Fibroblast of mammary gland (primary cell): Measurements from ENCODE around the gene LAS1L.
"Not testable (repeated sequence)": the region's sequence is repeated elsewhere in the genome, so short reads cannot be mapped to it uniquely, and the experiment has no call there.

Source experiments
- DNase-seq: peaks from one replicate; pipeline ENCODE4 v3.0.0-alpha.2; 2010; ENCODE audit warnings: low read depth
- H3K4me3 ChIP-seq: 2 replicates; pipeline ENCODE4 v1.5.1; 2011; ENCODE audit warnings: low read depth, mild to moderate bottlenecking, low read length, moderate library complexity; ENCODE audit not compliant: control insufficient read depth
- CTCF ChIP-seq: conservative IDR thresholded peaks from 2 replicates; pipeline ENCODE4 v1.5.1; 2011; ENCODE audit warnings: low read depth, low read length, inconsistent platforms; ENCODE audit not compliant: control insufficient read depth, insufficient read depth

Gene LAS1L

GRCh38 chrX:65574356-65574755 is 39.8 kb upstream of the LAS1L start:
- DNase-seq, result no peak
- no peak for TF ChIP-seq CTCF
- no peak overlapping the region for H3K4me3 ChIP-seq

DNA sequence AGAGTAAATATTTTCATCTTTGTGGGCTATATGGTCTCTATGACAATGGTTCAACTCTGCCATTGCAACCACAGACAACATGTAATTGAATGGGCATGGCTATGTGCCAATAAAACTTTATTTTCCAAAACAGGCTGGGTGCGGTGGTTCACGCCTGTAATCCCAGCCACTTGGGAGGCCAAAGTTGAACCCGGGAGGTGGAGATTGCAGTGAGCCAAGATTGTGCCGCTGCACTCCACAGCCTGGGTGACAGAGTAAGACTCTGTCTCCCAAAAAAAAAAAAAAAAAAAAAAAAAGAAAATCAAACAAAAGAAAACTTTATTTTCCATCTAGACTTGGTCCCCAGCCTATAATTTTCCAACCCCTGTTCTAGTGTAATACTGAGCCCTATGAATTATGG is 38.4 kb upstream of the LAS1L start:
- DNase-seq, result no peak
- no peak for TF ChIP-seq CTCF
- no peak overlapping the region for H3K4me3 ChIP-seq

DNA sequence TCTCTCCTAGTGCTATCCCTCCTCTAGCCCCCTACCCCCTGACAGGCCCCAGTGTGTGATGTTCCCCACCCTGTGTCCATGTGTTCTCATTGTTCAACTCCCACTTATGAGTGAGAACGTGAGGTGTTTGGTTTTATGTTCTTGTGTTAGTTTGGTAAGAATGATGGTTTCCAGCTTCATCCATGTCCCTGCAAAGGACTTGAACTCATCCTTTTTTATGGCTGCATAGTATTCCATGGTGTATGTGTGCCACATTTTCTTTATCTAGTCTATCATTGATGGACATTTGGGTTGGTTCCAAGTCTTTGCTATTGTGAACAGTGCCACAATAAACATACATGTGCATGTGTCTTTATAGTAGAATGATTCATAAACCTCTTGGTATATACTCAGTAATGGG is 28.3 kb upstream of the LAS1L start:
- DNase-seq, H3K4me3 ChIP-seq: not testable (repeated sequence)

DNA sequence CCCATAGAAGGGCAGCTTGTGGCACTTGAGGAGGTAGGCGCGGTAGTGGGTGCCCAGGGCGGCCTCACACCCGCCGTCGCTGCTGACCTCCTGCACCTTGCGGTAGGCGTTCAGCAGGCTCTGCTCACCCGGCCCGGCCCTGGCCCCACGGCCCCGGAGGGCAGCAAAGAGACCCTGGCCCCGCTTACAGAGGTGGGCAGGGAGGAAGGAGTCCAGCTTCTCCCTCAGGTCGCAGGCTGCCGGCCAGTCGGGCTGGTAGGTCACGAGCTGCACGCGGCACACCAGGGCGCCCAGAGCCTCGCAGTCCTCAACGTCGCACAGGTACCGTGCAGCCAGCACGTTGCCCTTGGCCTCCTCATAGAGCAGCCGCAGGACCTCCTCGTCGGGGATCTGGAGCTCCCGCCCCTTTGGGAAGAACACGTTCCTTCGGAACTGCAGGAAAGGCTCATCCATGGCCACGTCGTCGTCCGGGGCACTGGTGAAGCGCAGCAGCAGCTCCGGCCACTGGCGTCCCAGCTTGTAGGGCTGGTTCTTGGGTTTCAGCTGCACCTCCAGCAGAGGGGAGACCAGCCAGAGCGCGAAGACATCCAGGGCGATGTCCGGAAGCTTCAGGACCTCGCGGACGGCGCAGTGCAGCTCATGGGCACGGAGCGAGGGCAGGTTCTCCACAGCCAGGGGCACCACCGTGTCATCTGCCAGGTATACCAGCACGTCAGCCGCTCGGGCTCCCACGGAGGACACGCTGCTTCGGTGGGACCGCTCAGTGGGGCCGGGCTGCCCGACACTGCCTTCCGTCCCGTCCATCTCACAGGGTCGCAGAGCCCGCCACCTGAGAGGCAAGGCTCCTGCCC is 17.1 kb upstream of the LAS1L start:
- DNase-seq, result no peak
- no peak for TF ChIP-seq CTCF
- H3K4me3 ChIP-seq, result no peak overlapping the region

DNA sequence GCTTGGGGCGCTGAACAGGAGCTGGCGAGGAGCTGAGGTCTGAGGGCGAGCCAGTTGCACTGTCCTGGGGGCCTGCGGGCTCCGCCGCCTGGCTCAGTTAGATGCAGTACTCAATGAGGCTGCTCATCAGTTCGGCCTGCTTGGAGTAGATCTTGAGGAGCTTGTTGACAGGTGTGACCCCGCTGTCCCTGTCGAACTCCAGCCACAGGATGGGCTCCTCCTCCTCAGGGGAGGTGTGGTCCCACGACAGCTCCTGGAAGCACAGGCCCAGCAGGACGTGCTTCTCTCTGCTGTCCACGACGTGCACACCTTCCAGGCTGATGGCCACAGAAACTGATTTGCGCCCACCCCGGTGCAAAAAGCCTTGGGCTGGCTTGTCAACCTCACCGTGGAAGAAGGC is 16.5 kb upstream of the LAS1L start:
- DNase-seq, result no peak

GRCh38 chrX:65545456-65545855 is 10.9 kb upstream of the LAS1L start:
- no peak overlapping the region for H3K4me3 ChIP-seq
- no peak for DNase-seq
- TF ChIP-seq CTCF, result no peak

More for the DNA sequence above, 16.5 kb upstream of the LAS1L start:
- no peak overlapping the region for H3K4me3 ChIP-seq
- TF ChIP-seq CTCF, result no peak

DNA sequence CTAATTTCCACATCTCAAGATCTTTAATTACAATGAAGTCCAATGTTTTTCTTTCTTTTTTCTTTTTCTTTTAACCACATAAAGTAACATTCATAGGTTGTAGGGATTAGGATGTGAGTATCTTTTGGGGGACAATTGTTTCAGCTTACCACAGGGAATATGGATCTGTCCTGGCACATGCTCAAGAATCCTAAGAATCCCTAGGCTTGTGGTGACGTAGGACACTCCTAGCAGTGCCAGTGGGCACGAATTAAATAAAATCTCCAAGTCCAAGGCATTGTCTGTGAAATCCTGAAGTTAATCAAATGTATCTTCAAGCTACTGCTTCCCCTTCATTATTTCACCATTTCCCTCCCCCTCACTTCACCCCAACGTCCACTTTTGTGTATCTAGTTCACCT is 2.6 kb upstream of the LAS1L start:
- DNase-seq, result no peak
- H3K4me3 ChIP-seq, result no peak overlapping the region
- TF ChIP-seq CTCF, result no peak
